ENCODE measurements around the gene MRPS23.

Gene MRPS23

DNA sequence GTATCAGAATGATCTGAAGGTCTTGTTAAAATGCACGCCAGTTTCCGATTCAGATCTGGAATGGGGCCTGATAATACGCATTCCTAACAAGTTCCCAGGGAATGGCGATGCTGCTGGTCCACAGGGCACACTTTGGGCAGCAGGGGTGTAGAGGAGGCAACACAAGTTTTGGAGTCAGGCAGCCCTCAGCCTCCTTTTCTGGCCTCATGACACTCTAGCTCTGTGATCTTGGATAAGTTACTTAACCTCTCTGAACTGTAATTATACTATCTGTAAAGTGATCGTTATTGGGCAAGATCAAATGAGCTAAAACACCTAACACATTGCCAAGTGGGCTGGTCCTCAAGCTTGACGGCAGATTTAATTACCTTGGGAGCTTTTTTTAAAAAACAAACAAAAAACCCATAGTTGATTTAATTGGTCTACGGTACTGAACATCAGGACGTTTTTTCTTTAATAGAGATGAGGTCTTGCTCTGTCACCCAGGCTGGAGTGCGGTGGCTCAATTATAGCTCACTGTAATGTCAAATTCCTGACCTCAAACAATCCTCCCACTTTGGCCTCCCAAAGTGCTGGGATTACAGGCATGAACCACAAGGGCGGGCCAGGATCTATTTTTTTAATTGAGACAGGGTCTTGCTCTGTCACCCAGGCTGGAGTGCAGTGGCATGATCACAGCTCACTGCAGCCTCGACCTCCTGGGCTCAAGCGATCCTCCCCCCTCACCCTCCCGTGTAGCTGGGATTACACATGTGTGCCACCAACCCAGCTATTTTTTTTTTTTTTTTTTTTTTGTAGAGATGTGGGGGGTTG is 10.0 kb upstream of the MRPS23 start:
- no peak overlapping the region for H3K4me3 ChIP-seq (ENCODE audit: low read depth, low read length)
- DNase-seq (ENCODE audit: low read depth) = no peak
- TF ChIP-seq POLR2A (IDR thresholded peaks at IDR 0.05; ENCODE audit: extremely low read depth, insufficient read length) = no peak
- TF ChIP-seq, protein P1, sequence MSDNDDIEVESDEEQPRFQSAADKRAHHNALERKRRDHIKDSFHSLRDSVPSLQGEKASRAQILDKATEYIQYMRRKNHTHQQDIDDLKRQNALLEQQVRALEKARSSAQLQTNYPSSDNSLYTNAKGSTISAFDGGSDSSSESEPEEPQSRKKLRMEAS (IDR thresholded peaks at IDR 0.05; ENCODE audit: low read depth, low read length) = no peak
- TF ChIP-seq, protein P2, sequence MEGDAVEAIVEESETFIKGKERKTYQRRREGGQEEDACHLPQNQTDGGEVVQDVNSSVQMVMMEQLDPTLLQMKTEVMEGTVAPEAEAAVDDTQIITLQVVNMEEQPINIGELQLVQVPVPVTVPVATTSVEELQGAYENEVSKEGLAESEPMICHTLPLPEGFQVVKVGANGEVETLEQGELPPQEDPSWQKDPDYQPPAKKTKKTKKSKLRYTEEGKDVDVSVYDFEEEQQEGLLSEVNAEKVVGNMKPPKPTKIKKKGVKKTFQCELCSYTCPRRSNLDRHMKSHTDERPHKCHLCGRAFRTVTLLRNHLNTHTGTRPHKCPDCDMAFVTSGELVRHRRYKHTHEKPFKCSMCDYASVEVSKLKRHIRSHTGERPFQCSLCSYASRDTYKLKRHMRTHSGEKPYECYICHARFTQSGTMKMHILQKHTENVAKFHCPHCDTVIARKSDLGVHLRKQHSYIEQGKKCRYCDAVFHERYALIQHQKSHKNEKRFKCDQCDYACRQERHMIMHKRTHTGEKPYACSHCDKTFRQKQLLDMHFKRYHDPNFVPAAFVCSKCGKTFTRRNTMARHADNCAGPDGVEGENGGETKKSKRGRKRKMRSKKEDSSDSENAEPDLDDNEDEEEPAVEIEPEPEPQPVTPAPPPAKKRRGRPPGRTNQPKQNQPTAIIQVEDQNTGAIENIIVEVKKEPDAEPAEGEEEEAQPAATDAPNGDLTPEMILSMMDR (IDR thresholded peaks at IDR 0.05; ENCODE audit: low read depth, low read length) = no peak

DNA sequence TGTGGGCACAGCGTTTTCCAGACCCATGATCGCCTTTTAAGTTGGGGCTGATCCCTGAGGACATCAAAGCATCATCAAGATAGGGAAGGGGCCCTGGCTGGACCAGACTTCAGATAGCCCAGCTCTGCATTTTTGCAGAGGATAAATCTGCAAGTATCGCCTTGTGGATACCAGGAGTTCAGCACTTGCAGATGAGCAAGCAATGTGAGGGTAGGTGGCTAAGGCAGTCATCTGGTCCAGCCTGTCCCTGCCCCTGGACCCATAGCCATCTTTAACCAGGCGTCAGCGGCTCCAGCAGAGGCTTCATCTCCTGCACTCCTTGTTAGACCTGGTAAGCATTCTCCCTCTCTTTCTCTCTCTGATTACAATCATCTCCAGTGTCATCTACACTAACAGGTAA is 9.0 kb upstream of the MRPS23 start:
- DNase-seq (ENCODE audit: low read depth) = no peak
- TF ChIP-seq POLR2A (IDR thresholded peaks at IDR 0.05; ENCODE audit: extremely low read depth, insufficient read length) (no peak), MYC (IDR thresholded peaks at IDR 0.05; ENCODE audit: low read depth, low read length) (no peak)
- TF ChIP-seq, protein P2 (IDR thresholded peaks at IDR 0.05; ENCODE audit: low read depth, low read length) = no peak
- TF ChIP-seq, protein P1 (IDR thresholded peaks at IDR 0.05; ENCODE audit: low read depth, low read length) = no peak
- no peak overlapping the region for H3K4me3 ChIP-seq (ENCODE audit: low read depth, low read length)

DNA sequence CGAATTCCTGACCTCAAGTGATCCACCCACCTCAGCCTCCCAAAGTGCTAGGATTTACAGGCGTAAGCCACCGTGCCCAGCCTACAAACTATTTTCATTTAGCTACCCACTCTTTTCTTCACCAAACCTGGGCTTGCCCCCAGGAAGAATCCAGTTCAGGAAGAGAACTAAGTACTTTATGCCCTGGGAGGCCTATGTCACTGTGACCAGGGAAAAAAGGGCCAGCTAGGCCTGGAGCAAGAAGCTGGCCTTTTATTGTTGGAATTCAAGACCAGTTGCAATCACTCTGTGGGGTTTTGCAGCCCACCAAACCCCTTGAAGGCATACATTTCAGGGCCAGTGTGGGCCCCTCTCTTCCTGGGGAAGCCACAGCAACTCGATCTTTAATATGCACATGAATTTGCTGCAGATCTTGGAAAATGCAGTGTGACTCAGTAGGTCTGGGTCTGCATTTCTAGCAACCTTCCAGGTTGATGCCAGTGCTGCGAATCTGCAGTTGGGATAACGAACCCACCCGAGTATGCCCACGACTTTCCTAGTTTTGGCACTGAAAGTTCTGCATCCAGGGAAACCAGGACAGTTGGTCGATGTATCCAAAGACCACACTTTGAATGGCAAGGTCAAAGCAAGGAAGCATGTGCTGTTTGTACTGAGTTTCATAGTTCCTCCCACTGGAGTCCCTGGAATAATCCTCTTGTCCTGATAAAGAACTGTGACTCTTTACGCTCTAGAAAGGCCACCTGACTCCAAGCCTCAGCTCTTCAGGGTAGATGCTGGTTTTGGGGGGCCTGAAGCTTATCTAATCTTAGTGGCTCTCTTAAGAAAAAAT is 7.2 kb upstream of the MRPS23 start:
- TF ChIP-seq POLR2A (IDR thresholded peaks at IDR 0.05; ENCODE audit: extremely low read depth, insufficient read length) (no peak), MYC (IDR thresholded peaks at IDR 0.05; ENCODE audit: low read depth, low read length) (no peak)
- TF ChIP-seq, protein P1 (IDR thresholded peaks at IDR 0.05; ENCODE audit: low read depth, low read length) = no peak
- TF ChIP-seq, protein P2 (IDR thresholded peaks at IDR 0.05; ENCODE audit: low read depth, low read length) = no peak
- no peak overlapping the region for H3K4me3 ChIP-seq (ENCODE audit: low read depth, low read length)
- DNase-seq (ENCODE audit: low read depth) = no peak

DNA sequence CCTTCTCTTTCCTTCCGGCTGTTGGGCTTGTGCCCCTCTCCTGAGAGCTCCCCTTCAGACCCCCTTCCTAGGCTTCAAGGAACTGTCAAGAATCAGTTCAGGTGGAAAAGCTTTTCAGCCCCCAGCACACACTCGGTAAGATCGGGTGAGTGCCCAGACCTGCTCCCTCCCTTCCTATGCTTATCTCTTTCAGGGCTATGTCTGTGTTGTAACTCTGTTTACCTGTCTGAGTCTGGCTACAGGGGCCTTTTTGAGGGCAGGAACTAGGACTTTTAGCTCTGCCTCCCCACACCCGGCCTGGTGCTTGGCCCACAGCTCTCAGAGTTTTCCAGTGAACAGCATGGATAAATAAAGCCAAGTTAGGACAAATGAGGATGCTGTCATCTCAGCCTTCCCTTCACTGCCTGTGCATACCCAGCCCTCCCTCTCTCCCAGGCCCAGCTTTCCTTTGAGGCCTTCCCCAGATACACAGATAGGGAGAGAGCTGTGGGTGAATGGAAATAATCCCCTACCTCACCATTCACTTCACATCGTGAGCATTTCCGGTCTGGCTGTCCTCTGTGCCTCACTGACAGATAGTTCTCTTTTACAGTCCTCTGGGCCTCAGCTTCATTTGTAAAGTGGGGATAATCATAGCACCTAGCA is 5.7 kb upstream of the MRPS23 start:
- no peak for DNase-seq (ENCODE audit: low read depth)
- no peak overlapping the region for H3K4me3 ChIP-seq (ENCODE audit: low read depth, low read length)
- TF ChIP-seq, protein P1 (IDR thresholded peaks at IDR 0.05; ENCODE audit: low read depth, low read length) = no peak
- TF ChIP-seq, protein P2 (IDR thresholded peaks at IDR 0.05; ENCODE audit: low read depth, low read length) = no peak
- TF ChIP-seq MYC (IDR thresholded peaks at IDR 0.05; ENCODE audit: low read depth, low read length) (no peak), POLR2A (IDR thresholded peaks at IDR 0.05; ENCODE audit: extremely low read depth, insufficient read length) (no peak)

DNA sequence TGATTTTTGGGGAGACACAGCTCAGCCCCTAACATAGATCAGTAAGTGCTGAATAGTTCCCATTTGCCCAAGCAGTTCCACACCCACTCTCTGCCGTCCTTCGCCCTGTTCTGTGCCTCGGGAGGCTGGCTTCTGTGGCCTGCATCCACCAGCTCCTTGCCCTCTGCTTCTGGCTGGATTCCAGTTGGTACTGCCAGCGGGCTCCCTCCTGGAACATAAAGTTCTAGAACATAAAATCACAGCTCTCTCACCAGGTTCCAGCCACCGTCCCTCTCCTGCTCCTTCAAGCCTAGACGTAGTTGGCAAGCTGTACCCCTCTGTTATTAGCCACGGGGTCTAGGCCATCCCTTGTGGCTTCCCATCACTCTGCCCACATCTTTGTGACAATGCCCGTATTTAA is 3.9 kb upstream of the MRPS23 start:
- H3K4me3 ChIP-seq (ENCODE audit: low read depth, low read length) = no peak overlapping the region
- no peak for DNase-seq (ENCODE audit: low read depth)
- TF ChIP-seq, protein P2 (IDR thresholded peaks at IDR 0.05; ENCODE audit: low read depth, low read length) = no peak
- TF ChIP-seq POLR2A (IDR thresholded peaks at IDR 0.05; ENCODE audit: extremely low read depth, insufficient read length) (no peak), MYC (IDR thresholded peaks at IDR 0.05; ENCODE audit: low read depth, low read length) (no peak)
- TF ChIP-seq, protein P1 (IDR thresholded peaks at IDR 0.05; ENCODE audit: low read depth, low read length) = no peak

Measured in NB4 (cell line).